ENCODE measurements around the gene MTCL1.

MTCL1 gene

DNA sequence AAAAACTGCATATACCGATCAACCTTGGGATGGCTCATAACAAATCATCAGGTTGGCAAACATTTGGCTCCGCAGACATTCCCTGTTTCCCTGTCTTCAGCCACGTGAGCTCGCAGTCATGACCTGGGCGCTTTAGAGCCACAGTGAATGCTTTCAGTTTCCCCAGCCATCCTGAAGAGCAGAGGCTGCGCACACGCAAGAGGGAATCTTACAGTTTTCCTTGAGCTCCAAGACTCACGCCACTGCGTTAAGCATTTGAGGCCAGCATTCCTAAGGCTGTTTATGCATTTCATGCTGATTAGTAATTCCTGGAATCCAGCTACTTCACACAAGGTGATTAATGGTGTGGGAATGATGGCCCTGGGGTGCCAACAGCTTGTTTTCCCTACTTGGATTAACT, 95.1 kb downstream of the MTCL1 start:
- no peak overlapping the region for H3K9ac ChIP-seq (ENCODE audit: insufficient read length, low read depth)
- H3K9me3 ChIP-seq (ENCODE audit: insufficient read depth, low read length) = no peaks in the 10 kb centered on the region
- H3K4me1 ChIP-seq (ENCODE audit: insufficient read depth, insufficient read length) = peaks cover 4% of the 10 kb centered on the region
- H3K27me3 ChIP-seq (ENCODE audit: insufficient read depth, insufficient read length) = no peaks in the 10 kb centered on the region
- H3K4me3 ChIP-seq (ENCODE audit: insufficient read length, low read depth) = no peak overlapping the region
- DNase-seq (ENCODE audit: low read depth, low spot score) = peak; percentile 44
- peaks cover 40% of the 10 kb centered on the region for H3K36me3 ChIP-seq (ENCODE audit: insufficient read depth, insufficient read length, low read length)
- TF ChIP-seq ZNF274 (IDR thresholded peaks at IDR 0.05; ENCODE audit: low read depth, low read length) (no peak), SUZ12 (IDR thresholded peaks at IDR 0.05; ENCODE audit: extremely low read depth, insufficient read depth, insufficient read length) (no peak), YY1 (IDR thresholded peaks at IDR 0.05; ENCODE audit: insufficient read depth, insufficient read length) (no peak)

GRCh38 chr18:8800876-8801262, 95.5 kb downstream of the MTCL1 start:
- TF ChIP-seq SUZ12 (IDR thresholded peaks at IDR 0.05; ENCODE audit: extremely low read depth, insufficient read depth, insufficient read length) (no peak), ZNF274 (IDR thresholded peaks at IDR 0.05; ENCODE audit: low read depth, low read length) (no peak), YY1 (IDR thresholded peaks at IDR 0.05; ENCODE audit: insufficient read depth, insufficient read length) (no peak)
- no peaks in the 10 kb centered on the region for H3K27me3 ChIP-seq (ENCODE audit: insufficient read depth, insufficient read length)
- no peak overlapping the region for H3K9ac ChIP-seq (ENCODE audit: insufficient read length, low read depth)
- no peaks in the 10 kb centered on the region for H3K9me3 ChIP-seq (ENCODE audit: insufficient read depth, low read length)
- H3K4me1 ChIP-seq (ENCODE audit: insufficient read depth, insufficient read length) = peaks cover 4% of the 10 kb centered on the region
- H3K4me3 ChIP-seq (ENCODE audit: insufficient read length, low read depth) = no peak overlapping the region
- no peak for DNase-seq (ENCODE audit: low read depth, low spot score)
- peaks cover 40% of the 10 kb centered on the region for H3K36me3 ChIP-seq (ENCODE audit: insufficient read depth, insufficient read length, low read length)

DNA sequence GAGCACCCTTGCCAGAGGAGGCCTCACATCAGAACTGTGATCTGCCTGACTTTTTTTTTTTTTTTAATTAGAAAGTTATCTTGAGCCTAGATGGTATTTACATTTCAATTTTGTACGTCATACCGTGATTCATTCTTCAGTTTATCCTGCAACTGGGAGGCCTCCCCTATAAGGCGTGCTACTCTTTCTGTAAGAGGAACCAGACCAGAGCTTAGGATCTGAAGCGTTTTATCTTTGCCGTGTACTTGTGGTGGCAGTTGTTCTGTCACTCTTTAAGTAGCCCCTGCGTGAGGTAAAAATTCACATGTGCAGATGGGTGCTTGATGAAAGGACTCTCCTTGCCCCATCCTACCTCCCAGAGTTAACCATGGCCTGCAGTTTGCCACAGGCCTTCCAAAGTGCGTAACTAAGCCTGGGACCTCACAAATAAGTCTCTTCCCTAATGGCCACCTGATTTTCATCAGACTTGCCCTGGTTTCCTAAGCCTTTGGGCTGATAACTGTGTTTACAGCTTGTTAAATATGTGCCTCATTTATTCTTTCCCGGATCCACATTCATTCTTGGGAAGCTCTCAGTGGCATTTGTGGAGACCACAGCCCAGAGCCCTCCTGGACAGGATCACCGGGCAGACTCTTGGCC, 96.0 kb downstream of the MTCL1 start:
- H3K9ac ChIP-seq (ENCODE audit: insufficient read length, low read depth) = no peak overlapping the region
- no peak overlapping the region for H3K4me3 ChIP-seq (ENCODE audit: insufficient read length, low read depth)
- TF ChIP-seq SUZ12 (IDR thresholded peaks at IDR 0.05; ENCODE audit: extremely low read depth, insufficient read depth, insufficient read length) (no peak), ZNF274 (IDR thresholded peaks at IDR 0.05; ENCODE audit: low read depth, low read length) (no peak), YY1 (IDR thresholded peaks at IDR 0.05; ENCODE audit: insufficient read depth, insufficient read length) (no peak)
- H3K4me1 ChIP-seq (ENCODE audit: insufficient read depth, insufficient read length) = peaks cover 4% of the 10 kb centered on the region
- no peaks in the 10 kb centered on the region for H3K27me3 ChIP-seq (ENCODE audit: insufficient read depth, insufficient read length)
- H3K9me3 ChIP-seq (ENCODE audit: insufficient read depth, low read length) = no peaks in the 10 kb centered on the region
- DNase-seq (ENCODE audit: low read depth, low spot score) = no peak
- H3K36me3 ChIP-seq (ENCODE audit: insufficient read depth, insufficient read length, low read length) = peaks cover 40% of the 10 kb centered on the region

- H3K9ac ChIP-seq (ENCODE audit: insufficient read length, low read depth) = no peak overlapping the region
- H3K4me3 ChIP-seq (ENCODE audit: insufficient read length, low read depth) = no peak overlapping the region
- no peak for DNase-seq (ENCODE audit: low read depth, low spot score)
- TF ChIP-seq ZNF274 (IDR thresholded peaks at IDR 0.05; ENCODE audit: low read depth, low read length) (no peak), SUZ12 (IDR thresholded peaks at IDR 0.05; ENCODE audit: extremely low read depth, insufficient read depth, insufficient read length) (no peak), YY1 (IDR thresholded peaks at IDR 0.05; ENCODE audit: insufficient read depth, insufficient read length) (no peak)
- H3K36me3 ChIP-seq (ENCODE audit: insufficient read depth, insufficient read length, low read length) = peaks cover 47% of the 10 kb centered on the region
- H3K9me3 ChIP-seq (ENCODE audit: insufficient read depth, low read length) = no peaks in the 10 kb centered on the region
- no peaks in the 10 kb centered on the region for H3K27me3 ChIP-seq (ENCODE audit: insufficient read depth, insufficient read length)
- peaks cover 4% of the 10 kb centered on the region for H3K4me1 ChIP-seq (ENCODE audit: insufficient read depth, insufficient read length)
These were observed 96.8 kb downstream of the MTCL1 start for GRCh38 chr18:8802017-8802672.

DNA sequence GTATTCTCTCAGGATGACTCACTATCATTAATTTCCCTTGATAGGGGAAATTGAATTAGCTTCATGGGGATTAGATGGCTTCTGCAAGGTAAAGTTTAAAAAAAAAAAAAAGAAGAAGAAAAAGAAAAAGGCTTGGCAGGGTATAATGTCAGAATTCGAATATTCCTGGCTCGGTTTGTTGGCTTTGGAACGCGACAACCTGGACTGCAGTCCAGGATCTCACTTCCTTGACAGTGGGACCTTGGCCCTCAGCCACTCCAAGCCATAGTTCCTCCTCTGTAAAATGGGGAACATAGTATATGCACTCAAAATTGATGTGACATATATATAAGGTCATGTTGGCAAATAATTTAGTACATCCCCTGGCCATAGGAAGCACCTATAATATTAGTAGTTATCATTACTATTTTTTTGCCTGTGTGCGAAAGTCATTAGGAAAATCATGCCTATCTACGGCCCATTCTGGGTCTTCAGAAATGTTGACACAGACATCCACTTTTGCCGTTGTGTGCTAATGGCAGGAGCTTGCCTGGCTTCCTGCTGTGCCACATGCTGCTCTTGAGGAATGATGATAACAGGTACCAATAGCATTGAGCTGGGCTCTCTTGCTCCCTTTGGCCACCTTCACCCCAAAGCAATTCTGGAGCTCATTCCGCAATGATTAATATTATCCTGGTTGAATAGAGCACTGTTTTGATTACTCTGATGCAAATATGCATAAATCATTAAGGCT, 97.9 kb downstream of the MTCL1 start:
- H3K9ac ChIP-seq (ENCODE audit: insufficient read length, low read depth) = no peak overlapping the region
- peaks cover 48% of the 10 kb centered on the region for H3K36me3 ChIP-seq (ENCODE audit: insufficient read depth, insufficient read length, low read length)
- H3K4me1 ChIP-seq (ENCODE audit: insufficient read depth, insufficient read length) = peaks cover 4% of the 10 kb centered on the region
- no peak for TF ChIP-seq ZNF274 (IDR thresholded peaks at IDR 0.05; ENCODE audit: low read depth, low read length)
- no peak for TF ChIP-seq SUZ12 (IDR thresholded peaks at IDR 0.05; ENCODE audit: extremely low read depth, insufficient read depth, insufficient read length)
- TF ChIP-seq YY1 (IDR thresholded peaks at IDR 0.05; ENCODE audit: insufficient read depth, insufficient read length) = no peak
- H3K27me3 ChIP-seq (ENCODE audit: insufficient read depth, insufficient read length) = no peaks in the 10 kb centered on the region
- H3K9me3 ChIP-seq (ENCODE audit: insufficient read depth, low read length) = no peaks in the 10 kb centered on the region
- no peak overlapping the region for H3K4me3 ChIP-seq (ENCODE audit: insufficient read length, low read depth)
- no peak for DNase-seq (ENCODE audit: low read depth, low spot score)

- Histone ChIP-seq H3K4me1 (ENCODE audit: insufficient read depth, insufficient read length) (peaks cover 4% of the 10 kb centered on the region), H3K36me3 (ENCODE audit: insufficient read depth, insufficient read length, low read length) (peaks cover 47% of the 10 kb centered on the region), H3K27me3 (ENCODE audit: insufficient read depth, insufficient read length) (no peaks in the 10 kb centered on the region), H3K4me3 (ENCODE audit: insufficient read length, low read depth) (no peak overlapping the region), H3K9me3 (ENCODE audit: insufficient read depth, low read length) (no peaks in the 10 kb centered on the region), H3K9ac (ENCODE audit: insufficient read length, low read depth) (no peak overlapping the region)
- TF ChIP-seq YY1 (IDR thresholded peaks at IDR 0.05; ENCODE audit: insufficient read depth, insufficient read length) = no peak
- no peak for TF ChIP-seq ZNF274 (IDR thresholded peaks at IDR 0.05; ENCODE audit: low read depth, low read length)
- no peak for TF ChIP-seq SUZ12 (IDR thresholded peaks at IDR 0.05; ENCODE audit: extremely low read depth, insufficient read depth, insufficient read length)
- DNase-seq (ENCODE audit: low read depth, low spot score) = no peak
These were observed 98.6 kb downstream of the MTCL1 start for GRCh38 chr18:8803957-8804356.

DNA sequence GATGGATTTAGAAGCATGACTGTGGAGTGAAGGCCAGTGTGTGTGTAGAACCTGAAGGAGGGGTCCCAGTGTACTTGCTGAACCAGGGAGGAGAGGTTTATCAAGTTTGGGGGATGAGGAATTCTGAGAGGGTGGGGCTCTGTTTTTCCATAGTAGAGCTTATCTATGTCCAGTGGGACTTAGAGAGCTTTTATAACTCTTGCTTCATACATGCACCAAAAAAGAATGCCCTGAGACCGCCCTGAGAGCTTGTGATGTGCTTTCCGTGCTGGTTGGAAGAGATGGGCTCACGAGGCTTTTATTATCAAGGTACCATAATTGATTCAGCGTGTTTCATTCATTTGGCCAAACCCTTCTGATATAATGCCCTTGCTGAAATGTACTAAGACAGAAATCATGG, 100.2 kb downstream of the MTCL1 start:
- peaks cover 51% of the 10 kb centered on the region for H3K36me3 ChIP-seq (ENCODE audit: insufficient read depth, insufficient read length, low read length)
- no peaks in the 10 kb centered on the region for H3K4me1 ChIP-seq (ENCODE audit: insufficient read depth, insufficient read length)
- no peak overlapping the region for H3K9ac ChIP-seq (ENCODE audit: insufficient read length, low read depth)
- TF ChIP-seq ZNF274 (IDR thresholded peaks at IDR 0.05; ENCODE audit: low read depth, low read length) = no peak
- no peak for TF ChIP-seq YY1 (IDR thresholded peaks at IDR 0.05; ENCODE audit: insufficient read depth, insufficient read length)
- TF ChIP-seq SUZ12 (IDR thresholded peaks at IDR 0.05; ENCODE audit: extremely low read depth, insufficient read depth, insufficient read length) = no peak
- no peaks in the 10 kb centered on the region for H3K9me3 ChIP-seq (ENCODE audit: insufficient read depth, low read length)
- H3K27me3 ChIP-seq (ENCODE audit: insufficient read depth, insufficient read length) = no peaks in the 10 kb centered on the region
- no peak for DNase-seq (ENCODE audit: low read depth, low spot score)
- no peak overlapping the region for H3K4me3 ChIP-seq (ENCODE audit: insufficient read length, low read depth)

Data from NT2/D1 (cell line).